Hippocampal formation (tissue), 2 donors: Measurements from ENCODE around the gene TYW1.
"Not testable (repeated sequence)": the region's sequence is repeated elsewhere in the genome, so short reads cannot be mapped to it uniquely, and the experiment has no call there.

Experiments
- DNase-seq, 2 donors: peaks; one replicate each; lab custom pipeline; 2025; lab: John Stamatoyannopoulos, UW

The TYW1 gene

GRCh38 chr7:67251986-67252558, 255.4 kb downstream of the TYW1 start:
- DNase-seq: no peak

- DNase-seq: not testable (repeated sequence)
Measured at GRCh38 chr7:67255076-67255475, 258.4 kb downstream of the TYW1 start.

- DNase-seq: not testable (repeated sequence)
Measured at GRCh38 chr7:67257779-67258178, 261.1 kb downstream of the TYW1 start.

- not testable (repeated sequence) for DNase-seq
Measured at GRCh38 chr7:67259363-67259762, 262.7 kb downstream of the TYW1 start.

- not testable (repeated sequence) for DNase-seq
Measured at GRCh38 chr7:67260166-67260586, 263.5 kb downstream of the TYW1 start.

GRCh38 chr7:67264000-67264399, 267.4 kb downstream of the TYW1 start:
- not testable (repeated sequence) for DNase-seq

- not testable (repeated sequence) for DNase-seq
Measured at GRCh38 chr7:67266070-67266469, 269.4 kb downstream of the TYW1 start.

GRCh38 chr7:67267914-67268313, 271.3 kb downstream of the TYW1 start:
- DNase-seq: no peak

GRCh38 chr7:67269916-67270315, 273.3 kb downstream of the TYW1 start:
- not testable (repeated sequence) for DNase-seq
